Tibial nerve (tissue), 4 donors: ENCODE measurements around the gene LMBR1.

Source experiments
- CTCF ChIP-seq, 5 experiments: fragments of 200-600 bp in 3 of 5; fragments of 450-650 bp in 2 of 5; sonication (generic) in 3 of 5; IDR thresholded peaks; one replicate each; pipeline ENCODE4 v1.5.1; 2016 to 2019; ENCODE audit warnings: antibody characterized with exemption in 5 of 5, mild to moderate bottlenecking in 3 of 5, moderate library complexity in 2 of 5
- EP300 ChIP-seq, 2 donors: sonication (generic); formaldehyde crosslinking; IDR thresholded peaks; one replicate each; pipeline ENCODE4 v1.6.1; 2017; ENCODE audit warnings: antibody characterized with exemption in 2 of 2, mild to moderate bottlenecking in 1 of 2
- POLR2A ChIP-seq, 2 donors: fragments of 450-650 bp; IDR thresholded peaks; one replicate each; pipeline ENCODE4 v1.6.1; 2017; ENCODE audit warnings: antibody characterized with exemption in 2 of 2, mild to moderate bottlenecking in 2 of 2, moderate library complexity in 2 of 2

GRCh38 chr7:156722043-156722826, 170.7 kb downstream of the LMBR1 start:
- TF ChIP-seq CTCF (IDR thresholded peaks at IDR 0.05), result no peak
- no peak for TF ChIP-seq POLR2A (IDR thresholded peaks at IDR 0.05)
- TF ChIP-seq EP300 (IDR thresholded peaks at IDR 0.05), result no peak
